Activated T-helper 1 cell treated with Interleukin-2 at 50 U/mL for 16 hours (primary cell): ENCODE results near the gene LHFPL4.

Experiments used
- DNase-seq: peaks from one replicate; pipeline ENCODE4 v3.0.0-alpha.2; 2020; ENCODE audit warnings: low read depth

LHFPL4 gene

GRCh38 chr3:9473496-9474065 lies 80.0 kb downstream of the LHFPL4 start:
- no peak for DNase-seq

GRCh38 chr3:9469986-9470385 lies 83.6 kb downstream of the LHFPL4 start:
- DNase-seq = no peak

- DNase-seq = no peak
Measured at GRCh38 chr3:9468460-9468859, 85.2 kb downstream of the LHFPL4 start.

- DNase-seq = no peak
Measured at GRCh38 chr3:9467451-9467850, 86.2 kb downstream of the LHFPL4 start.

GRCh38 chr3:9455596-9456131 lies 98.0 kb downstream of the LHFPL4 start:
- DNase-seq = no peak

GRCh38 chr3:9452417-9452816 lies 101.2 kb downstream of the LHFPL4 start:
- DNase-seq = no peak

- no peak for DNase-seq
Measured at GRCh38 chr3:9450991-9451390, 102.6 kb downstream of the LHFPL4 start.

GRCh38 chr3:9450126-9450525 lies 103.5 kb downstream of the LHFPL4 start:
- no peak for DNase-seq

GRCh38 chr3:9448643-9449042 lies 105.0 kb downstream of the LHFPL4 start:
- no peak for DNase-seq
